Measurements from ENCODE around the gene PSMB10.

DNA sequence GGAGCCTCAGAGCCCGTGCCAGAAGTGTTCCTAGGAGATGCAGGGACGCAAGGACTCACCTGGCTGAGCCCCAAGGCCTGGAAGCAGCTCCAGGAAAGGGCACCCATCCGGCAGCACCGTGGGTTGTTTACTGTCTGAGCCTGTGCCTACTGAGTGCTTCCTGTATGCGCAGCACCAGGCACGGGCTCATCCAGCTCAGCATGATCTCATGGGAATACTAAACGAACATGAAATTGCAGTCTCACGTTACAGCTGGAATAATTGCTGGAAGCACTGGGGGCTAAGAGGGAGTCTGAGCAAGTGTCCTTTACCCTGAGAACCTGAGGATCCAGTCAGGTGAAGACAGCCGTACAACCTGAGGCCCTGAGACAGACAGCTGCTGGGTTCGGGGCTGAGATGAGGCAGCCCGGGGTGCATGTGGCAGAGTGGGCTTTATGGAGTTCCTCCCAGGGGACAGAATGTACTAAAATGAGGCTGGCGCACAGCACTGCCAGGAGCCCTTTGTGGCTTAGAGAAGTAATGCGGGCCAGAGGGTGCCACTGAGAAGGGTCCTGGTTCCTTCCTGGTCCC lies 10.4 kb downstream of the PSMB10 start:
- TF ChIP-seq POLR2A (IDR thresholded peaks at IDR 0.05) = no peak
- TF ChIP-seq CTCF (IDR thresholded peaks at IDR 0.05) = no peak
- TF ChIP-seq POLR2AphosphoS5 (IDR thresholded peaks at IDR 0.05) = no peak

Measured in suprapubic skin (tissue), 4 donors.